Measurements from ENCODE around the gene GGCX.

Gene GGCX

GRCh38 chr2:85527787-85528186 is 33.5 kb downstream of the GGCX start:
- no peak for TF ChIP-seq CTCF (IDR thresholded peaks at IDR 0.05; ENCODE audit: low read depth, low read length)

GRCh38 chr2:85525567-85525966 is 35.7 kb downstream of the GGCX start:
- TF ChIP-seq CTCF (IDR thresholded peaks at IDR 0.05; ENCODE audit: low read depth, low read length) = no peak
- no peak for DNase-seq (ENCODE audit: extremely low read depth, low read depth)

More at GRCh38 chr2:85527787-85528186, 33.5 kb downstream of the GGCX start:
- DNase-seq (ENCODE audit: extremely low read depth, low read depth) = no peak

GRCh38 chr2:85525029-85525428 is 36.3 kb downstream of the GGCX start:
- no peak for TF ChIP-seq CTCF (IDR thresholded peaks at IDR 0.05; ENCODE audit: low read depth, low read length)
- DNase-seq (ENCODE audit: extremely low read depth, low read depth) = no peak

- TF ChIP-seq CTCF (IDR thresholded peaks at IDR 0.05; ENCODE audit: low read depth, low read length) = no peak
- no peak for DNase-seq (ENCODE audit: extremely low read depth, low read depth)
These were observed 36.9 kb downstream of the GGCX start for GRCh38 chr2:85524336-85524908.

GRCh38 chr2:85523903-85524335 is 37.4 kb downstream of the GGCX start:
- no peak for TF ChIP-seq CTCF (IDR thresholded peaks at IDR 0.05; ENCODE audit: low read depth, low read length)
- no peak for DNase-seq (ENCODE audit: extremely low read depth, low read depth)

- no peak for DNase-seq (ENCODE audit: extremely low read depth, low read depth)
- TF ChIP-seq CTCF (IDR thresholded peaks at IDR 0.05; ENCODE audit: low read depth, low read length) = no peak
These were observed 38.0 kb downstream of the GGCX start for GRCh38 chr2:85523062-85523902.

- no peak for DNase-seq (ENCODE audit: extremely low read depth, low read depth)
- TF ChIP-seq CTCF (IDR thresholded peaks at IDR 0.05; ENCODE audit: low read depth, low read length) = no peak
These were observed 39.1 kb downstream of the GGCX start for GRCh38 chr2:85522090-85522647.
